Small intestine (tissue), 7 donors: Measurements from ENCODE around the gene C1QTNF2. TPM values are rescaled to one million over a fixed set of nuclear protein-coding genes. Genes with fewer than 3 reads are reported as not detected.

Source experiments
- DNase-seq, 2 donors: peaks; one replicate each; pipeline versions ENCODE4 v3.0.0 to v3.0.0-alpha.2; 2013
- FAIRE-seq: peaks from 2 replicates; lab custom pipeline; 2012; peaks lifted over from hg19 to GRCh38; lab: Jason Lieb, UNC
- H3K27ac ChIP-seq, 3 donors: one replicate each; pipeline ENCODE4 v1.5.1; 2013; ENCODE audit warnings: low read length in 2 of 3, mild to moderate bottlenecking in 2 of 3, control low read depth in 1 of 3, inconsistent platforms in 1 of 3, low read depth in 1 of 3, moderate library complexity in 1 of 3
- H3K27me3 ChIP-seq, 3 donors: one replicate each; pipeline ENCODE4 v1.6.1; 2013; ENCODE audit warnings: low read length in 3 of 3, inconsistent platforms in 1 of 3; ENCODE audit not compliant: control insufficient read depth in 3 of 3, insufficient read depth in 3 of 3
- H3K36me3 ChIP-seq, 3 donors: one replicate each; pipeline ENCODE4 v1.6.1; 2013; ENCODE audit warnings: low read length in 3 of 3, inconsistent platforms in 1 of 3, low read depth in 1 of 3, mild to moderate bottlenecking in 1 of 3, moderate library complexity in 1 of 3; ENCODE audit not compliant: control insufficient read depth in 3 of 3, insufficient read depth in 2 of 3
- H3K4me1 ChIP-seq, 3 donors: one replicate each; pipeline ENCODE4 v1.6.1; 2013; ENCODE audit warnings: low read length in 2 of 3, inconsistent platforms in 1 of 3, low read depth in 1 of 3, mild to moderate bottlenecking in 1 of 3, moderate library complexity in 1 of 3; ENCODE audit not compliant: control insufficient read depth in 3 of 3, insufficient read depth in 2 of 3
- H3K4me3 ChIP-seq, 3 donors: one replicate each; pipeline ENCODE4 v1.5.1; 2013; ENCODE audit warnings: low read length in 3 of 3, control low read depth in 1 of 3, inconsistent platforms in 1 of 3, low read depth in 1 of 3, mild to moderate bottlenecking in 1 of 3, moderate library complexity in 1 of 3
- H3K9me3 ChIP-seq, 2 donors: one replicate each; pipeline ENCODE4 v1.6.1; 2013; ENCODE audit warnings: low read depth in 1 of 2, low read length in 1 of 2; ENCODE audit not compliant: control insufficient read depth in 2 of 2, insufficient read depth in 1 of 2
- WGBS, 3 donors: extraction: QIAGEN DNeasy Blood & Tissue Kit; methylation state at CpG; one replicate each; pipeline ENCODE4 v1.1.7; 2013; 5-methylcytosine and 5-hydroxymethylcytosine counted together
- polyA plus RNA-seq, 4 donors: library from polyadenylated mRNA; stranded (reverse) in 3 of 4; unstranded in 1 of 4; fragments of 200-250 nt in 3 of 4; fragments of 120-200 nt in 1 of 4; gene quantifications; one replicate each; pipeline versions ENCODE4 v1.2.1 to v1.2.3, GENCODE V29; 2013
- donor health status: healthy with polysubstance abuse.
- donor health status: control.
- donor health status: control.
- donor health status: Bipolar disorder and iron deficiency.
- donor health status: healthy.

Gene C1QTNF2
- polyA plus RNA-seq, 4 donors = 0.27 to 1.7 (median 1.3) TPM; not detected in 1

- peaks cover 0 to 5% (median 3%) of the 10 kb centered on the region in 3 donors for H3K27me3 ChIP-seq
- peaks cover 0 to 7% (median 5%) of the 10 kb centered on the region in 3 donors for H3K4me1 ChIP-seq
- peak overlapping the region in 1 of 3 donors; percentile 60 for H3K27ac ChIP-seq
- DNase-seq = no peak
- no peaks in the 10 kb centered on the region for H3K9me3 ChIP-seq
- no peak for FAIRE-seq
- H3K36me3 ChIP-seq = peaks cover 0 to 3% (median 0%) of the 10 kb centered on the region in 3 donors
- WGBS, 3 donors = 5 to 20% (median 12%) methylated on average over 8 of the region's 8 CpGs
- H3K4me3 ChIP-seq = peak overlapping the region; percentile 50 to 77 (median 63)
These were observed 57.3 kb downstream of the C1QTNF2 start for GRCh38 chr5:160312960-160313727.

- FAIRE-seq (no peak), DNase-seq (peak; percentile 35 to 85)
- peaks cover 0 to 5% (median 3%) of the 10 kb centered on the region in 3 donors for H3K27me3 ChIP-seq
- peak within 1 kb of the TSS; percentile 50 to 77 (median 63) for H3K4me3 ChIP-seq
- peak within 1 kb of the TSS in 2 of 3 donors; percentile 60 to 63 for H3K27ac ChIP-seq
- H3K36me3 ChIP-seq = peaks cover 0 to 11% (median 0%) of the 10 kb centered on the region in 3 donors
- 0 to 2% (median 1%) methylated on average over 69 to 84 of the region's 84 CpGs for WGBS, 3 donors
- no peaks in the 10 kb centered on the region for H3K9me3 ChIP-seq
- H3K4me1 ChIP-seq = peaks cover 0 to 13% (median 7%) of the 10 kb centered on the region in 3 donors
These were observed 58.1 kb downstream of the C1QTNF2 start, which contains the start of gene CCNJL for GRCh38 chr5:160312134-160312959. TSS of gene CCNJL (minus strand) at chr5:160312564. CDS start at chr5:160311923, 641 bp downstream.

GRCh38 chr5:160311491-160312133 is 58.8 kb downstream of the C1QTNF2 start:
- DNase-seq (peak in 1 of 2 donors; percentile 54), FAIRE-seq (no peak)

GRCh38 chr5:160310552-160311295 is 59.7 kb downstream of the C1QTNF2 start:
- FAIRE-seq (no peak), DNase-seq (no peak)
- WGBS, 3 donors = 91 to 94% (median 94%) methylated on average over 4 of the region's 4 CpGs
- peaks cover 0 to 16% (median 0%) of the 10 kb centered on the region in 3 donors for H3K36me3 ChIP-seq
- no peak overlapping the region for H3K4me3 ChIP-seq
- no peak overlapping the region for H3K27ac ChIP-seq
- peaks cover 3 to 23% (median 7%) of the 10 kb centered on the region in 3 donors for H3K4me1 ChIP-seq
- no peaks in the 10 kb centered on the region for H3K9me3 ChIP-seq
- peaks cover 0 to 5% (median 3%) of the 10 kb centered on the region in 3 donors for H3K27me3 ChIP-seq

More at GRCh38 chr5:160311491-160312133, 58.8 kb downstream of the C1QTNF2 start:
- Histone ChIP-seq H3K27me3 (peaks cover 0 to 5% (median 3%) of the 10 kb centered on the region in 3 donors), H3K36me3 (peaks cover 0 to 16% (median 0%) of the 10 kb centered on the region in 3 donors), H3K4me3 (peak overlapping the region; percentile 50 to 72 (median 63)), H3K27ac (peak overlapping the region in 1 of 3 donors; percentile 39), H3K9me3 (no peaks in the 10 kb centered on the region), H3K4me1 (peaks cover 0 to 16% (median 7%) of the 10 kb centered on the region in 3 donors)
- 4 to 5% (median 5%) methylated on average over 41 to 45 of the region's 45 CpGs for WGBS, 3 donors

- H3K27me3 ChIP-seq = peaks cover 0 to 5% (median 3%) of the 10 kb centered on the region in 3 donors
- FAIRE-seq (no peak), DNase-seq (no peak)
- no peak overlapping the region for H3K4me3 ChIP-seq
- no peaks in the 10 kb centered on the region for H3K9me3 ChIP-seq
- H3K36me3 ChIP-seq = peaks cover 0 to 19% (median 0%) of the 10 kb centered on the region in 3 donors
- no peak overlapping the region for H3K27ac ChIP-seq
- H3K4me1 ChIP-seq = peaks cover 3 to 29% (median 7%) of the 10 kb centered on the region in 3 donors
- 84 to 87% (median 85%) methylated on average over 4 of the region's 4 CpGs for WGBS, 3 donors
These were observed 60.3 kb downstream of the C1QTNF2 start for GRCh38 chr5:160310140-160310539.

GRCh38 chr5:160306696-160307095 is 63.7 kb downstream of the C1QTNF2 start:
- Histone ChIP-seq H3K27me3 (peaks cover 0 to 3% (median 0%) of the 10 kb centered on the region in 3 donors), H3K36me3 (peaks cover 0 to 30% (median 0%) of the 10 kb centered on the region in 3 donors), H3K27ac (peak overlapping the region in 1 of 3 donors; percentile 75), H3K4me3 (no peak overlapping the region), H3K9me3 (no peaks in the 10 kb centered on the region), H3K4me1 (peaks cover 3 to 39% (median 3%) of the 10 kb centered on the region in 3 donors)
- FAIRE-seq = no peak
- 22 to 63% (median 32%) methylated on average over 4 of the region's 4 CpGs for WGBS, 3 donors
- DNase-seq = peak; percentile 86 to 87

- H3K4me3 ChIP-seq = no peak overlapping the region
- no peaks in the 10 kb centered on the region for H3K27me3 ChIP-seq
- FAIRE-seq (no peak), DNase-seq (no peak)
- WGBS, 3 donors = 92 to 95% (median 94%) methylated on average over 10 of the region's 10 CpGs
- H3K36me3 ChIP-seq = peaks cover 0 to 30% (median 0%) of the 10 kb centered on the region in 3 donors
- H3K9me3 ChIP-seq = no peaks in the 10 kb centered on the region
- peak overlapping the region in 1 of 3 donors; percentile 75 for H3K27ac ChIP-seq
- peaks cover 0 to 39% (median 3%) of the 10 kb centered on the region in 3 donors for H3K4me1 ChIP-seq
These were observed 65.1 kb downstream of the C1QTNF2 start for GRCh38 chr5:160305319-160305718.
